Activated CD8-positive, alpha-beta memory T cell treated with anti-CD3 and anti-CD28 coated beads, Interleukin-2, amount 50 U/mL, for 1 hour (primary cell): ENCODE data around the gene ERICH6.

Experiments used
- DNase-seq: peaks from one replicate; pipeline ENCODE4 v3.0.0-alpha.2; 2020; ENCODE audit errors: extremely low read depth

ERICH6 gene

DNA sequence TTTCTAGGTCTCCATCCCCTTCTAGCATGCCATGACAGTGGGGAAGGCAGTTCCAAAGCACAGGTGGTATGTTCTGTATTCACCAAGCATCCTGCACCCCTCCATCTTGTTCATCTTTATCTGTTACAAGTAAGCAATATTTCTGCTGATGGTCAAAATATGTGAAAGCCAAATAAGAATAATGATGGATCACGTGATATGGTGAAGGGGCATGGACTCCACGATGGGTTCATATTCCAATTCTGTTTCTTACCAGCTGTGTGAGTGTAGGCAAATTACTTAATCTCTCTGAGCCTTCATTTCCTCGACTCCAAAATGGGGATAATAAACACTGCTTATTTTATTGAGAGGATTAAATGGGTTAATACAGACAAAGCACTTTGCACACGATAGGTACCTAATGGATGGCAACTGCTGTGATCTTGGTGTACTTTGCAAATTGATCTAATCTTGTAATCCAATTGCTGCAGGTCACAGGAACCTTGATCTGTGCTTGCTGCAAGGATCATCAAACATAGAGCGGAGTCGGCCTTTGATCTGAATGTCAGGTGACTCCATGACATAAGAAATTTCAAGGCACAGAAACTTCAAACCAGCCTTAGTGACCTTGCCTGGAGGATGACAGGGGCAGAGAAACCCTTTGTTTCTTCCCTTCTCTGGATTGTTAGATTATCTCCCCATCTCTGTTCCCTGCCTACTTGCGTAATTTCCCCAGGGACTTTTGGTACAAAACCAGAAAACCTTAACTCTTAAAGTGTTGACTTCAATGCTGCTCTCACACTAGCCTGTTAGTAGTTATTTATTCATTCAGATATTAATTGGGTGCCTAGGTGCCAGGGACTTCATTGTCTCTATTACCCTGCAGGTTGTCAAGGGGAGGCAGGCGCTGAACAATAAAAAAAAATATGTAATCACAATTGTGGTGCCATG lies 33.4 kb upstream of the ERICH6 start:
- no peak for DNase-seq

GRCh38 chr3:150736316-150736719 lies 32.6 kb upstream of the ERICH6 start:
- no peak for DNase-seq

DNA sequence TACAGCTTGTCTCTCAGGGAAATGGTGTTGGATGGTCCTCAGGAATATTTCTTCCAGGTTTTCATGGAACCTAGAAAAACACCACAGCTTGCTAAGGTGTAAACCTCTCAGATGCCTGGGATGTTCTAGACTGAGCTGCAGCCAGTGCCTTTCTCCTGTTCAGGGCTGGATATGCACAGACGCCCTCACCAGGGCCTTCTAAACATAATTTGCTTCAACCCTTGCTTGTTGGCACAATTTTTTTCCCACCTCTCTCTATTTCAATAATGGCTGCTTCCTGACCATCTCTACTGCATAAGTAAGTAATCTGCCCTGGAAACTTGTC lies 31.0 kb upstream of the ERICH6 start:
- no peak for DNase-seq

GRCh38 chr3:150733936-150734794 lies 30.4 kb upstream of the ERICH6 start:
- DNase-seq = no peak

- DNase-seq = no peak
Measured at GRCh38 chr3:150733373-150733935, 29.7 kb upstream of the ERICH6 start.

DNA sequence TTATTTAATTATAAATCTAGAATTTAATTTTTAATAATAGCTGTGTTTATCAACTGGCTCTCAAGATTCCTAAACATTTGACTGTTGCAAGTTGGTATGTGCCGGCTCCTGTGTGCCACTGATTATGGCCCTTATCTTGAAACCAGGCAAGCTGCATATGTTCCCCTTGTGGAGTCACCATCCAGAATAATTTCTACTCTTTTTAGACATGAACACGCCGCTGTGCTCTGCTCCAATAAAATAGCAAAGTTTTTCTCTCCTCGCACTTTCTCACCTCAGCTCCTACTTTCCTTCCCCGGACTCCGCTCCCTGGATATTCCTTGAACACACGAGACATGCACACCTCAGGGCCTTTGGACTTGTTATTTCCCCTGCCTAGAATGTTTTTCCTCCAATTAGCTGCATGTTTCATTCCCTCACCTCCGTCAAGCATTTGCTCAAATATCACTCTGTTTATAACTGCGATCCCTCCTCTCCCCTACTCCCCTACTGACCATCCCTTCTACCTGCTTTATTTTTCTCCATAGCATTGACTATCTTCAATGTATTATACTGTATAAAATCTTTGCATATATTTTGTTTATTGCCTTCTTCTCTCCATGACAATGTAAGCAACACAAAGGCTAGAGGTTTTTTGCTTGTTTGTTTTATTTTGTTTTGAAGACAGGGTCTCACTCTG lies 26.1 kb upstream of the ERICH6 start:
- no peak for DNase-seq

DNA sequence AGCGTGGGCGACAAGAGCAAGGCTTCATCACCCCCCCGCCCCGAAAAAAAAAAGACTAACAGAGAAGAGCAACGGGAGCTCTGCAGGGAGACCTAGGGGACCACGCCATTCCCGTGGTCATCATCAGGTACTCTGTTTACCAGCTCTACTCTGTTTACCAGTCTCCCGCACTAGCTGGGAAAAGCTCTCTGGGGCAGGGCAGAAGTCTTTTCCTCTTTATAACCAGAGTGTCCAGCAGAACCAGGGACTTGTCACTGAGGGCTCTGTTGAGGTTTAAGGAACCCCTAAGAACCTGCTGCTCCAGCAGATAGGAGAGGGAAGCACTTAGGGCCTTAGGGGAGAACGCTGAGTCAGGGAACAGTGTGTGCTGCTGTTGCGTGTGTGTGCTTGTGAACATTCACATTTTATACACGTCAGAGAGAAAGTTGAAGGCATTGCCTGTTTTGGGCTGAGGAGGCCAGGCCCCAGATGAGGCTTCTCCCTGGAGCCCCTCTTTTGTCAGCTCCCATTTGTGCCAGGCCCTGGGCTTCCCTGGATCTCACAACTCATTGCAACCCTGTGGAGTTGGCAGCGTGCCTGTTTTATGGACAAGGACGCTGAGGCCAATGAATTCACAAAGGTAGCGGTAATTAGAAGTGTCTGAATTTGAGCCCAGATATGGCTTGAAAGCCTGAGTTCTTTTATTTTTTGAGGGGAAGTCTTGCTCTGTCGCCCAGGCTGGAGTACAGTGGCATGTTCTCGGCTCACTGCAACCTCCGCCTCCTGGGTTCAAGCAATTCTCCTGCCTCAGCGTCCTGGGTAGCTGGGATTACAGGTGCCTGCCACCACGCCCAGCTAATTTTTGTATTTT lies 24.2 kb upstream of the ERICH6 start:
- no peak for DNase-seq

- no peak for DNase-seq
Measured at GRCh38 chr3:150725548-150725947, 21.8 kb upstream of the ERICH6 start.

GRCh38 chr3:150723946-150724345 lies 20.2 kb upstream of the ERICH6 start:
- no peak for DNase-seq

DNA sequence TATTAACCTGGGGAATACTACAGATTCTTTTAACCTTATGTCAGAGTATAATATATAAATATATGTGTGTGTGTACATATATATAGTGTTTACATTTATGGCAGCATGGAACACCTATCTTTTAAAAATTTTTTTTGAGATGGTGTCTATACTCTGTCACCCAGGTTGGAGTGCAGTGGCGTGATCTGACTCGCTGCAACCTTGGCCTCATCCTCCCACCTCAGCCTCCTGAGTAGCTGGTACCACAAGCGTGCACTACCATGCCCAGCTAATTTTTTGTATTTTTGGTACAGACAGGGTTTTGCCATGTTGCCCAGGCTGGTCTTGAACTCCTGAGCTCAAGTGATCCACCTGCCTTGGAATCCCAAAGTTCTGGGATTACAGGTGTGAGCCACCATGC lies 18.5 kb upstream of the ERICH6 start:
- DNase-seq = no peak

- DNase-seq = no peak
Measured at GRCh38 chr3:150721285-150722130, 17.8 kb upstream of the ERICH6 start.

DNA sequence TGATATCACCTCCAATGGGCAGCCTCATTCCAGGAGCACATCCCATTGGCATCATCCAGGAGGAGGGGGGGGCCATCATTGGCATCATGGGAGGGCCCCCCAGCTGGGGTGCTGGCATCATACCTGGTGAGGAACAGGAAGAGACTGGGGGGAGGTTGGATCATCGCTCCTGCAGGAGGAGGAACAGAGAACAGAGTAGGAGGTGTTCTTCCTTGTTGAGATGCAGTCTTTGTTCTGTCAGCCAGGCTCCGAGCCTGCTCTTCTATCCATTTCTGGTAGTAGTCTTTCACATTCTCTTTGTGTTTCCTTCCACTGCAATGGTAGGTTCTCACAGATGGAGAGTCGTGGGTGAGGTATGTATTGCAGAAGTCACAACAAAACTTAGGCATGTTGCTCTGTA lies 16.7 kb upstream of the ERICH6 start:
- DNase-seq = no peak

- DNase-seq = no peak
Measured at GRCh38 chr3:150710097-150710496, 6.4 kb upstream of the ERICH6 start.

DNA sequence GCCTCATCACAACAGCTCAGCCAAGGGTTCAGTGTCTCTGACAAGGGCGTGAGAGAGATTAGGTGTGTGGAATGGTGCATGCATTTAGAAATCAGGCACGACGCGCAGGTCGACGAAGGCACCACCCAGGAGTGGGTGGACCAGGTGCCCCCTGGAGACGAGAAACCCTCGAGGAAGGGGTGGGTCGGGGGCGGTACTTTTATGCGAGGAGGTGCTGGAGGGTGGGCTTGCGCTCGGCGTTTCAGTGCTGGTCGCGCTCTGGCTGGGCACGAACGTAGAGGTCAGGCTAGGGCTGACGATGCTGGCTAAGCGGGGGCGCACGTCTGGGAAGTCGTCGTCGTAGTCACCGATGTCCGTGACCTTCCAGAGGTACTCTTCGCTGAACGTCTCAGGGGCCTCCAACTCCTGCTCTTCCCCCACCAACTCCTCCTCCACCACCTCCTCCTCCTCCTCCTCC lies 393 bp downstream of the ERICH6 start:
- DNase-seq = peak; percentile 13

DNA sequence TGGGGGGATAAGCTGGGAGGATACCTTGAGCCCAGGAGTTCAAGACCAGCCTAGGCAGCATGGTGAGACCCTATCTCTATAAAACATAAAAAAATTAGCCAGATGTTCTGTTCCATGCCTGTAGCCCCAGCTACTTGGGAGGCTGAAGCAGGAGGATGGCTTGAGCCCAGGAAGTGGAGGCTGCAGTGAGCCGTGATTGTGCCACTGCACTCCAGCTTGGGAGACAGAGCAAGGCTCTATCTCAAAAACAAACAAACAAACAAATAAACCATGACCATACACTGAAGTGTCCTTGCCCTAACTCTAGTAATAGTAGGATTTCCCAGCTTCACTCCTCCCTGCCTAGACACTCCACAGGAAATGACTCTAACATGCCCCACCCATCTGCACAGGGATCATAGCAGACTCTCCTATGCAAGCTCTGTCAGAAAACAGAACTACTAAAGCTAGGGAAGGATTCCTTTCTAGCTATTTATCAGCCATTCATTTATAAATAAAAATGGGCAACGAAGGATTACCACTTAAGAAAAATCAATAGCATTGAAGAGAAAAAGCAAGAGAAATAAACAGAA lies 4.6 kb downstream of the ERICH6 start:
- DNase-seq = no peak

- no peak for DNase-seq
Measured at GRCh38 chr3:150697646-150698045, 6.1 kb downstream of the ERICH6 start.

DNA sequence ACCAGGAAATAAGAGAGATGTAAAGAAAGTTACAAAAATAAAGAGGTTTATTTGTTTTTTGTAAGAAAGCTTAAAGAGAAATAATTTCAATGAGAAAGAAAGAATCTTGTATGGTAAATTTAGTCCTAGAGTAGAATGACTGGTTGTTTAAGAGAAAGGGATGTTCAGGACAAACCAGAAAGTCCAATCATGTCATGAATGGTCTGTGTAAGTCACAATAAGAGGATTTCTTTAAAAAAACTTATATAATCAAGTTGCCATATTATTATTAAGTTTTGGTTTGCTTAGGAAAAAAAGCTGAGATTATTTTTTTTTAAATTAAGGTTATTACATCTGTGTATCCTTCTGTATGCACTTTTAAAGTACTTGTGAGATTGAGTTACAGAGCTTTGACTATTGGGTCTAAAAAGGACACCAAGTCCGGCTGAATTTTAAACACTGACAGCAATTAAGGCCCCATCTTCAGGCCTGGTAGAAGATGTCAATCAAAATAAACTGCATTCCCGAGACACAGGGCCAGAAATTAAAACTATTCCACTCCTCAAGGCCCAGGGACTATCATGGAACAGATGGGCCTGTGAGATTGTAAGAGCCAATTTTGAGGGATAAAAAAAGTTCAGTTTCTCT lies 12.2 kb downstream of the ERICH6 start:
- no peak for DNase-seq

GRCh38 chr3:150687613-150688012 lies 16.1 kb downstream of the ERICH6 start:
- no peak for DNase-seq

GRCh38 chr3:150682824-150683223 lies 20.9 kb downstream of the ERICH6 start:
- DNase-seq = no peak
